Measurements from ENCODE around the gene IL37.

Gene IL37

GRCh38 chr2:112940859-112941625 lies 30.1 kb downstream of the IL37 start:
- in situ Hi-C loops (cut with HindIII; ENCODE audit: low sequenced_read_pairs): loop anchor here (25.0 kb wide), 1 partner anchor 204 kb away; no protein-coding TSS in a partner anchor
- DNase-seq (ENCODE audit: low read depth): no peak
- H3K4me3 ChIP-seq (ENCODE audit: low read depth, low read length): no peak overlapping the region
- TF ChIP-seq, protein P1, sequence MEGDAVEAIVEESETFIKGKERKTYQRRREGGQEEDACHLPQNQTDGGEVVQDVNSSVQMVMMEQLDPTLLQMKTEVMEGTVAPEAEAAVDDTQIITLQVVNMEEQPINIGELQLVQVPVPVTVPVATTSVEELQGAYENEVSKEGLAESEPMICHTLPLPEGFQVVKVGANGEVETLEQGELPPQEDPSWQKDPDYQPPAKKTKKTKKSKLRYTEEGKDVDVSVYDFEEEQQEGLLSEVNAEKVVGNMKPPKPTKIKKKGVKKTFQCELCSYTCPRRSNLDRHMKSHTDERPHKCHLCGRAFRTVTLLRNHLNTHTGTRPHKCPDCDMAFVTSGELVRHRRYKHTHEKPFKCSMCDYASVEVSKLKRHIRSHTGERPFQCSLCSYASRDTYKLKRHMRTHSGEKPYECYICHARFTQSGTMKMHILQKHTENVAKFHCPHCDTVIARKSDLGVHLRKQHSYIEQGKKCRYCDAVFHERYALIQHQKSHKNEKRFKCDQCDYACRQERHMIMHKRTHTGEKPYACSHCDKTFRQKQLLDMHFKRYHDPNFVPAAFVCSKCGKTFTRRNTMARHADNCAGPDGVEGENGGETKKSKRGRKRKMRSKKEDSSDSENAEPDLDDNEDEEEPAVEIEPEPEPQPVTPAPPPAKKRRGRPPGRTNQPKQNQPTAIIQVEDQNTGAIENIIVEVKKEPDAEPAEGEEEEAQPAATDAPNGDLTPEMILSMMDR (IDR thresholded peaks at IDR 0.05; ENCODE audit: low read depth, low read length, missing control alignments): no peak

- TF ChIP-seq, protein P1 (IDR thresholded peaks at IDR 0.05; ENCODE audit: low read depth, low read length, missing control alignments): peak; percentile 96
- in situ Hi-C loops (cut with HindIII; ENCODE audit: low sequenced_read_pairs): loop anchor here (25.0 kb wide), 1 partner anchor 205 kb away; no protein-coding TSS in a partner anchor
- peak; percentile 61 for DNase-seq (ENCODE audit: low read depth)
- H3K4me3 ChIP-seq (ENCODE audit: low read depth, low read length): no peak overlapping the region
Measured at GRCh38 chr2:112941753-112942653, 31.0 kb downstream of the IL37 start.

DNA sequence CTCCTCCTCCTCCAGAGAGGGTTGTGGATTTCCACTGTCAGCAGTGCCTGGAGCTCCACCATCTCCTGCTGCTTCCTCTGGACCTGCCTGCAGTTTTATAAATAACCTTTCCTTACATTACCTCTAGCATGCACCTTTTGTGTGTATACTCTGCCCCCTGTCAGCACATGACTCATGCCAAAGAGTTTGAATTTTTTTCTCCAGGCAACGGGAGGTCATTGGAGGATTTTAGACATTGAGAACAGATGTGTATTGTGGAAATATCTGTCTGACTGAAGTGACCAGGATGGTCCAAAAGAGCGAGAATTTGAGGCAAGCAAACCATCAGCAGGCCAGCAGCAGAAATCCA lies 31.7 kb downstream of the IL37 start:
- TF ChIP-seq, protein P1 (IDR thresholded peaks at IDR 0.05; ENCODE audit: low read depth, low read length, missing control alignments): no peak
- H3K4me3 ChIP-seq (ENCODE audit: low read depth, low read length): no peak overlapping the region
- DNase-seq (ENCODE audit: low read depth): no peak
- in situ Hi-C loops (cut with HindIII; ENCODE audit: low sequenced_read_pairs): loop anchor here (25.0 kb wide), 1 partner anchor 205 kb away; no protein-coding TSS in a partner anchor

DNA sequence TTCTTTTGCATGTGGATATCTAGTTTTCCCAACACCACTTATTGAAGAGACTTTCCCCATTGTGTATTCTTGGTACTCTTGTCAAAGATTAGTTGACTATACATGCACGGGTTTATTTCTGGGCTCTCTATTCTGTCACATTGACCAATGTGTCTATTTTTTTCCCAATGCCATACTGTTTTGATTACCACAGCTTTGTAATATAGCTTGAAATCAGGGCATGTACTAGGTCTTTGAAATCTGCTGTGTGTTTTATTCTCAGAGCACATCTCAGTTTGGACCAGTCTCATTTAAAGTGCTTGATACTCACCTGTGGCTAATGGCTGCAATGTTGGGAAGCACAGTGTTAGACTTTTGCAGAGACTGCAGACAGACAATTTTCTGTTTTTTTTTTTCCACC lies 34.0 kb downstream of the IL37 start:
- in situ Hi-C loops (cut with HindIII; ENCODE audit: low sequenced_read_pairs): loop anchor here (25.0 kb wide), 1 partner anchor 208 kb away; no protein-coding TSS in a partner anchor
- no peak for DNase-seq (ENCODE audit: low read depth)
- TF ChIP-seq, protein P1 (IDR thresholded peaks at IDR 0.05; ENCODE audit: low read depth, low read length, missing control alignments): no peak
- no peak overlapping the region for H3K4me3 ChIP-seq (ENCODE audit: low read depth, low read length)

DNA sequence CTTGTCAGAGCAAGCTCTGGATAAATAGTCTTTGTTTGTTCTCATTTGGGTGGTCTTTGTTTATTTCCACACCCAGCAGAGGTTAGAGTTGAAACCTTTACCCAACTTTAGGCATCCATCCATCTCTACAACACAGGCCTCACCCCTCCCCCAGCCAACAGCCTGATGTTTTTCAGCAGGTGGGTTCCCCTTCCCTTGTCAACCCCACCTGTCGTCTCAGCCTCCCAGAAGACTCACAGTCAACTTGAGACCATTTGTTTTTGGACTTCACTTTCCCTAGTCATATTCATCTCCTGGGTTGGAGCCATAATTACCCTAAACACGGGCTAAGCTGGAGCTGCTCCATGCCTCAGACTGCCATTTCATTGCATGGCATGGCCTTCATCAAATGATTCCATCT lies 35.1 kb downstream of the IL37 start:
- DNase-seq (ENCODE audit: low read depth): no peak
- TF ChIP-seq, protein P1 (IDR thresholded peaks at IDR 0.05; ENCODE audit: low read depth, low read length, missing control alignments): no peak
- H3K4me3 ChIP-seq (ENCODE audit: low read depth, low read length): no peak overlapping the region
- in situ Hi-C loops (cut with HindIII; ENCODE audit: low sequenced_read_pairs): loop anchor here (25.0 kb wide), 1 partner anchor 209 kb away; no protein-coding TSS in a partner anchor

- DNase-seq (ENCODE audit: low read depth): no peak
Measured at GRCh38 chr2:112947374-112947773, 36.4 kb downstream of the IL37 start.

More at GRCh38 chr2:112947374-112947773, 36.4 kb downstream of the IL37 start:
- H3K4me3 ChIP-seq (ENCODE audit: low read depth, low read length): no peak overlapping the region
- TF ChIP-seq, protein P1 (IDR thresholded peaks at IDR 0.05; ENCODE audit: low read depth, low read length, missing control alignments): no peak
- in situ Hi-C loops (cut with HindIII; ENCODE audit: low sequenced_read_pairs): loop anchor here (25.0 kb wide), 1 partner anchor 210 kb away; no protein-coding TSS in a partner anchor

Measured in astrocyte of the cerebellum (primary cell).